Neuron (in vitro differentiated cells): ENCODE data around the gene PROS1.
"Not testable (repeated sequence)": the region's sequence is repeated elsewhere in the genome, so short reads cannot be mapped to it uniquely, and the experiment has no call there.

Experiments used
- H2AFZ ChIP-seq: one replicate; pipeline ENCODE4 v1.6.1; 2013; ENCODE audit warnings: low read depth, mild to moderate bottlenecking, inconsistent platforms, low read length, moderate library complexity
- H3K27me3 ChIP-seq: one replicate; pipeline ENCODE4 v1.6.1; 2013; ENCODE audit warnings: low read length; ENCODE audit not compliant: insufficient read depth
- H3K36me3 ChIP-seq: one replicate; pipeline ENCODE4 v1.6.1; 2013; ENCODE audit warnings: low read length; ENCODE audit not compliant: insufficient read depth
- H3K4me1 ChIP-seq: one replicate; pipeline ENCODE4 v1.6.1; 2013; ENCODE audit warnings: low read length; ENCODE audit not compliant: insufficient read depth
- H3K4me3 ChIP-seq: 2 replicates; pipeline ENCODE4 v1.5.1; 2013; ENCODE audit warnings: mild to moderate bottlenecking, low read length, moderate library complexity
- H3K9me3 ChIP-seq: one replicate; pipeline ENCODE4 v1.6.1; 2013; ENCODE audit warnings: low read length

PROS1 gene

GRCh38 chr3:93906245-93906644, 67.5 kb downstream of the PROS1 start:
- H3K4me3 ChIP-seq: no peak overlapping the region
- H3K9me3 ChIP-seq: no peaks in the 10 kb centered on the region

GRCh38 chr3:93904568-93904967, 69.1 kb downstream of the PROS1 start:
- Histone ChIP-seq H2AFZ (no peak overlapping the region), H3K36me3 (no peaks in the 10 kb centered on the region), H3K4me1 (no peaks in the 10 kb centered on the region), H3K27me3 (no peaks in the 10 kb centered on the region), H3K4me3 (no peak overlapping the region), H3K9me3 (no peaks in the 10 kb centered on the region)

More at GRCh38 chr3:93906245-93906644, 67.5 kb downstream of the PROS1 start:
- no peaks in the 10 kb centered on the region for H3K27me3 ChIP-seq
- no peaks in the 10 kb centered on the region for H3K36me3 ChIP-seq
- no peaks in the 10 kb centered on the region for H3K4me1 ChIP-seq
- no peak overlapping the region for H2AFZ ChIP-seq

GRCh38 chr3:93878250-93879017, 95.3 kb downstream of the PROS1 start:
- H3K4me3 ChIP-seq, H3K4me1 ChIP-seq, H2AFZ ChIP-seq, H3K9me3 ChIP-seq, H3K36me3 ChIP-seq, H3K27me3 ChIP-seq: not testable (repeated sequence)

- H3K36me3 ChIP-seq, H3K9me3 ChIP-seq, H3K4me3 ChIP-seq, H2AFZ ChIP-seq, H3K4me1 ChIP-seq, H3K27me3 ChIP-seq: not testable (repeated sequence)
Measured at GRCh38 chr3:93877427-93877826, 96.3 kb downstream of the PROS1 start.

- not testable (repeated sequence) for H3K27me3 ChIP-seq, H2AFZ ChIP-seq, H3K4me1 ChIP-seq, H3K4me3 ChIP-seq, H3K9me3 ChIP-seq, H3K36me3 ChIP-seq
Measured at GRCh38 chr3:93873412-93873811, 100.3 kb downstream of the PROS1 start.

GRCh38 chr3:93867425-93867824, 106.3 kb downstream of the PROS1 start:
- Histone ChIP-seq H3K4me1 (no peaks in the 10 kb centered on the region), H3K36me3 (no peaks in the 10 kb centered on the region), H3K9me3 (no peaks in the 10 kb centered on the region), H2AFZ (no peak overlapping the region), H3K27me3 (no peaks in the 10 kb centered on the region), H3K4me3 (no peak overlapping the region)

- no peaks in the 10 kb centered on the region for H3K4me1 ChIP-seq
- no peaks in the 10 kb centered on the region for H3K27me3 ChIP-seq
- H3K36me3 ChIP-seq: no peaks in the 10 kb centered on the region
- no peak overlapping the region for H3K4me3 ChIP-seq
- no peak overlapping the region for H2AFZ ChIP-seq
- no peaks in the 10 kb centered on the region for H3K9me3 ChIP-seq
Measured at GRCh38 chr3:93861017-93861416, 112.7 kb downstream of the PROS1 start.

- Histone ChIP-seq H2AFZ (no peak overlapping the region), H3K27me3 (no peaks in the 10 kb centered on the region), H3K4me3 (no peak overlapping the region), H3K4me1 (no peaks in the 10 kb centered on the region), H3K36me3 (no peaks in the 10 kb centered on the region), H3K9me3 (no peaks in the 10 kb centered on the region)
Measured at GRCh38 chr3:93855401-93855800, 118.3 kb downstream of the PROS1 start.

GRCh38 chr3:93852228-93852627, 121.5 kb downstream of the PROS1 start:
- not testable (repeated sequence) for H3K4me1 ChIP-seq, H3K9me3 ChIP-seq, H3K27me3 ChIP-seq, H2AFZ ChIP-seq, H3K36me3 ChIP-seq, H3K4me3 ChIP-seq

- Histone ChIP-seq H3K36me3 (no peaks in the 10 kb centered on the region), H3K4me1 (no peaks in the 10 kb centered on the region), H3K9me3 (no peaks in the 10 kb centered on the region), H3K27me3 (no peaks in the 10 kb centered on the region), H2AFZ (no peak overlapping the region), H3K4me3 (no peak overlapping the region)
Measured at GRCh38 chr3:93843981-93844380, 129.7 kb downstream of the PROS1 start.

GRCh38 chr3:93839193-93839592, 134.5 kb downstream of the PROS1 start:
- H3K36me3 ChIP-seq, H3K9me3 ChIP-seq, H2AFZ ChIP-seq, H3K4me3 ChIP-seq, H3K27me3 ChIP-seq, H3K4me1 ChIP-seq: not testable (repeated sequence)
